GM19328 (cell line): ENCODE data around the gene TRPM4.
"Not testable (repeated sequence)": the region's sequence is repeated elsewhere in the genome, so short reads cannot be mapped to it uniquely, and the experiment has no call there.

Source experiments
- ATAC-seq: cut with Tn5 transposase; IDR thresholded peaks from one replicate; pipeline ENCODE4 v1.9.1; 2021; ENCODE audit warnings: mild to moderate bottlenecking, moderate library complexity; ENCODE audit not compliant: unreplicated experiment

Gene TRPM4

DNA sequence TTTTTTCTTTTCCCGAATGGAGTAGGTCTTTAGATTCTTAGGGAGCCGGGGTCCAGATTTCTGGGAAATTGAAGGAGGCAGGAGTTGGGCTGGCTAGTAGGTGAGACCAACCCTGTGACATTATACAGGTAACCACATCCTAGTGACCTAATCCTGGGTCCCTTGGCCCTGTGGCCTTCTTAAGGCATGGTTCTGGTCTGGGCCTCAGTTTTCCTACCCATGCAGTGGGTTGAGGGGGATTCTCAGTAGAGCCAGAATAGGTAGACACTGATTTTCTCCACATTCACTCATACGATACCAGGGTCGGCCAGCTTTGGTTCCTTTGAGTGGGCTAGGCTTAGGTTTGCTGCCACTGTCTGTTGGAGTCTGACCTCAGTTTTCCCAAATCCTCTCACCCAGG is 31.0 kb upstream of the TRPM4 start:
- ATAC-seq, result no peak

GRCh38 chr19:49127225-49127624 is 30.4 kb upstream of the TRPM4 start:
- not testable (repeated sequence) for ATAC-seq

GRCh38 chr19:49127674-49128544 is 29.7 kb upstream of the TRPM4 start:
- ATAC-seq, result peak; percentile 82

GRCh38 chr19:49128545-49129237 is 28.9 kb upstream of the TRPM4 start:
- ATAC-seq, result no peak

- ATAC-seq, result no peak
Observed at GRCh38 chr19:49129238-49129583, 28.4 kb upstream of the TRPM4 start.

- ATAC-seq, result no peak
Observed at GRCh38 chr19:49130325-49130724, 27.3 kb upstream of the TRPM4 start.

DNA sequence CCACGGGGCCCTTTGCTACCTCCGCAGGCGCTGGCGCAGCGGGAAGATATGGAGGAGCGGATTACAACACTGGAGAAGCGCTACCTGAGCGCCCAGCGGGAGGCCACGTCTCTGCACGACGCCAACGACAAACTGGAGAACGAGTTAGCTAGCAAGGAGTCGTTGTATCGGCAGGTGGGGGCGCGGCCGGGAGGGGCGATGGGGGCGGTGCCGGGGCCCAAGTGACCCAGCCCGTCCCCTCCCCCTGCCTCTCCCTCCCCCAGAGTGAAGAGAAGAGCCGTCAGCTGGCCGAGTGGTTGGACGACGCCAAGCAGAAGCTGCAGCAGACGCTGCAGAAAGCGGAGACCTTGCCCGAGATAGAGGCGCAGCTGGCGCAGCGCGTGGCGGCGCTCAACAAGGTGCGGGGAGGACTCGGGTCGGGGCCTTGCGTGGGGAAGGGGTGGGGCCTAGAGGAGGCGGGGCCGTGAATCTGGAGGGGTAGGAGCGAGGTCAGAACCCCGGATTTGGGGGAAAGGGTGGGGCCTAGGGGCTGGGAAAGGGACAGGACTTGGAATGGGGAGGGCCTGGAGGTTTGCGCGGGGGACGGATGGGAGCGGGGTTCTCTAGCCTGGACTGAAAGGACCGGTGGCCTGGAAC is 24.5 kb upstream of the TRPM4 start:
- ATAC-seq, result no peak

- ATAC-seq, result no peak
Observed at GRCh38 chr19:49133621-49134454, 23.8 kb upstream of the TRPM4 start.

DNA sequence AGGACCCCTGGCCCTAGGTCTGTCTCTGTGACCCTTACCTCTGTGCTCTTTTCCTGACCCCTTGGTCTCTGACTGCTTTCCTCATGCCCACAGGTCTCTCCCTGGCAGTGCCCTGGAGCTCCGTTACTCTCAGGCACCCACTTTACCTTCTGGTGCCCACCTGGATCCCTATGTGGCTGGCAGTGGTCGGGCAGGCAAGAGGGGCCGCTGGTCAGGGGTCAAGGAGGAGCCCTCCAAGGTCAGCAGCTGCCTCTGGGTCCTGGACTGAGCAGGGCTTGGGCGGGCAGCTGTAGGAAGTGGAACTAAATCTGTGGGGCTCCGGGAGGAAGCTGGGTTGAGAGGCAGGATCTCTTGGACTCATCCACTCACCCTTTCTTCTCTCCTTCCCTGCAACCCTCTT is 21.9 kb upstream of the TRPM4 start:
- ATAC-seq, result no peak

GRCh38 chr19:49136771-49137171 is 20.8 kb upstream of the TRPM4 start:
- no peak for ATAC-seq

GRCh38 chr19:49140951-49141350 is 16.6 kb upstream of the TRPM4 start:
- no peak for ATAC-seq

- no peak for ATAC-seq
Observed at GRCh38 chr19:49141352-49141751, 16.2 kb upstream of the TRPM4 start.

- no peak for ATAC-seq
Observed at GRCh38 chr19:49142866-49143335, 14.7 kb upstream of the TRPM4 start.

DNA sequence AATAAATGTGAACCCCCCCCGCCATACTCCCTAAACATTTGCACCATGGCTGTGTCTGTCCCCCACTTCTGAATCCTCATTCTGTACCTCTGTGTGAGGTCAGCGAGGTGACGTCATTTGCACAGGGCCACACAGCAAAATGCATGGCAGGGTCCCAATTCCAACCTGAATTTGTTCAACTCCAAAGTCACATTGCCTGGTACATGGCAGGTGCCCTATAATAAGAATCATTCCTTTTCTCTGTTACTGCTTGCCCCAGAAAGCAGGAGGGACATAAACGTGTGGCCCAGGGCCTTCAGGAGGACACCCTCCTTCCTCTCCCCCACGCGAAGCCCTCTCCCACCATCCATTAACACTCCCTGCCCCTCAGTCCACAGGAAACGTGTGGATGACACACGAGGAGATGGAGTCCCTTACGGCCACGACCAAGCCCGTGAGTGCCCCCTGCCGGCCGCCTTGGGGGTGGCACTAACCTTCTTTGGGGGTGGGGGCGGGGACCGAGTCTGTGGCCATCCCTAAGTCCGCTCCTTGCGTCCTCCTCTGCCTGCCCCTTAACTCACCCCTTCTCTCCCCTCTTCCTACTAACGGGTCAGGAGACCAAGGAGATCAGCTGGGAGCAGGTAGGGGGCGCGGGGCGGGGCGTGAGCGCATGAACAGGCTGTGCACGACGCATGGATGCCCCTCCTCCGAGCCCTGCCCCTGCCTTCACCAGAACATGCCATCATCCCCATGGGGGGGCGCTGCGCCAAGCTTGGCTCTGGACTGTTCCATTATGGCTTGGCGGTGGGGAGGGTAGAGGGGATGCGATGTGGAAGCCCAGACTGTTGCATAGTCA is 11.8 kb upstream of the TRPM4 start:
- ATAC-seq, result no peak

- ATAC-seq, result not testable (repeated sequence)
Observed at GRCh38 chr19:49146408-49146770, 11.2 kb upstream of the TRPM4 start.

DNA sequence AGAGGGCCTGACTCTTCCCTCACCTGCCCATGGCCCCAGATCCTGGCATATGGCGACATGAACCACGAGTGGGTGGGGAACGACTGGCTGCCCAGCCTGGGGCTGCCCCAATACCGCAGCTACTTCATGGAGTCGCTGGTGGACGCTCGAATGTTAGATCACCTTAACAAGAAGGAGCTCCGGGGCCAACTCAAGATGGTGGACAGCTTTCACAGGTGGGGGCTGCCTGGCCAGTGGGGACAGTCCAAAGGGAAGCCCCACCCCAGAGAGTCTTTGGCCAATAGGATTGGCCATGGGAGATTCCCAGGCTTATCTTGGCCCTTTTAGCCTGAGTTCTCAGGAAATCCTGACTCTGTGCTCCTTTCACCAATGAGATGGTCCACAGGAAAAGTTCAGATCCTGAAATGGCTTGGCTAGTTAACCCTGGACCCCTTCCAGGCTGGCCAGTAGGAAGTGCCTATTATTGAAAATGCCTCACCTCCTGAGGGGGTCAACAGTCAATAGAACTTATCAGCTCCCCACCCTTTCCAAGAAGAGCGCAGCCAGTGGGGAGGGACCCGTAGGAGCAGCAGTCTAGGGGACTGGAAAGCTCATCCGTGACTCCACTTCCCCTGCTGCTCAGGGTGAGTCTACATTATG is 9.4 kb upstream of the TRPM4 start:
- ATAC-seq, result no peak

DNA sequence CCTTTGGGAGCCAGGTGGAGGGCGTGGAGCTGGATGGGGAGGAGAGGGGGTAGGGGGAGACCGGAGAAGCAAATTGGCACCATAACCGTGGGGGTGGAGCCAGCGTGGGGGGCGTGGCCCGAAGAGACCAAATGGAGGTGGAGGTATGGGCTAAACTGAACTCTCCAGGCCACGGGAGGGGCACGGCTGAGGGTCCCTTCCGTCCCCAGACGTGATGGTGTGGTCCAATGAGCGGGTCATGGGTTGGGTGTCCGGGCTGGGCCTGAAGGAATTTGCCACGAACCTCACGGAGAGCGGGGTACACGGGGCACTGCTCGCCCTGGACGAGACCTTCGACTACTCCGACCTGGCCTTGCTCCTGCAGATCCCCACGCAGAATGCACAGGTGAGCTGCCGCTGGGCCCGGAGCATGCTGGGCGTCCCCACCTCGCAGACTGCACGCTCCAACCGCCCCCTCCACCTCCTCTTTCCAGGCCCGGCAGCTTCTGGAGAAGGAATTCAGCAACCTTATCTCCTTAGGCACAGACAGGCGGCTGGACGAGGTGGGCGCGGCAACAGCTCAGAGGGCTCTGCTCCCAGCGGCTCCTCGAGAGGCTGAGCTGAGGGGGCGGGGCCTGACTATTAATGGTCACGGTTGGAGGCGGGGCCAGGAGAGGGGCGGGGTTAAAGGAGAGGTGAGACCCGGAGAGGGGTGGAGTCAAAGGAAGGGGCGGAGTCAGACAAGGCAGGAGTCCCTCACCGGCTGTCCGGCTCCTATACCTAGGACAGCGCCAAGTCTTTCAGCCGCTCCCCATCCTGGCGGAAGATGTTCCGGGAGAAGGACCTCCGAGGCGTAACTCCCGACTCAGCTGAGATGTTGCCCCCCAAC is 8.6 kb upstream of the TRPM4 start:
- ATAC-seq, result no peak

DNA sequence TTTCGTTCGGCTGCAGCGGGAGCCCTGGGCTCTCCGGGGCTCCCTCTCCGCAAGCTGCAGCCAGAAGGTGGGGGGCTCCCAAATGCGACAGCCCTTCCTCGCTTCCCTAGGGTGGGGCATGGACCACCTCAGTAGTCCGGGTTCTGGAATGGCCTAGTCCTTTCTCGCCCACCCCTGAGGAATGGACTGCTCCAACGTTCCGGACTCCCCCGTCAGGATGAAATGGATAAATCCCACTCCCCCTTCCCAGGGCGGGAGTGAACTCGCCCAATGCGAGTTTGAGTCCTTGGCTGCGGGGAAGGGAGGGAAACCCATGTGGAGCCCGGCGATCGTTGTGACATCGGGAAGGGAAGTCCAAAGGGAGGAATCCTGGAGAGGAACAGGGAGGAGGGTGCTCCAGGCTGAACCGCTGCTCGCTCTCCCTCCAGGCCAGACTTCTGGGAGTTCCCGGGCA is 7.9 kb upstream of the TRPM4 start:
- ATAC-seq, result no peak
